HUDEP-2 (cell line): ENCODE results near the gene GRIN1.

ENCODE experiments used
- DNase-seq, 76 experiments: peaks; one replicate each; lab custom pipeline; 2025; ENCODE audit not compliant: unreplicated experiment in 76 of 76; lab: John Stamatoyannopoulos, UW

Gene GRIN1

GRCh38 chr9:137205126-137206069, 66.4 kb downstream of the GRIN1 start, which contains the start of the genes NDOR1 and TMEM203:
TSS of gene NDOR1 (plus strand) at chr9:137205700. CDS start at chr9:137205778, 78 bp downstream.
TSS of gene TMEM203 (minus strand) at chr9:137205648. CDS start at chr9:137205414, 234 bp downstream.
- DNase-seq, result peak in 73 of 76 experiments; percentile 15 to 90 (median 71)

GRCh38 chr9:137206602-137207001, 67.6 kb downstream of the GRIN1 start:
- DNase-seq, result peak in 50 of 76 experiments; percentile 6 to 70 (median 42)

- DNase-seq, result no peak
These were observed 72.6 kb downstream of the GRIN1 start for GRCh38 chr9:137211532-137211931.

- DNase-seq, result no peak
These were observed 73.6 kb downstream of the GRIN1 start for GRCh38 chr9:137212520-137212919.

- peak in 13 of 76 experiments; percentile 3 to 25 (median 16) for DNase-seq
These were observed 74.5 kb downstream of the GRIN1 start for GRCh38 chr9:137213160-137214060.

GRCh38 chr9:137214620-137215019, 75.7 kb downstream of the GRIN1 start:
- no peak for DNase-seq

GRCh38 chr9:137215196-137215986, 76.4 kb downstream of the GRIN1 start:
- no peak for DNase-seq

- no peak for DNase-seq
These were observed 77.4 kb downstream of the GRIN1 start for GRCh38 chr9:137216188-137216965.

GRCh38 chr9:137217276-137218211, 78.6 kb downstream of the GRIN1 start:
- peak in 13 of 76 experiments; percentile 16 to 56 (median 26) for DNase-seq

GRCh38 chr9:137218212-137218753, 79.3 kb downstream of the GRIN1 start:
- no peak for DNase-seq
